HG02642 (cell line): ENCODE measurements around the gene LMF2.

Experiments
- ATAC-seq: cut with Tn5 transposase; IDR thresholded peaks from one replicate; pipeline ENCODE4 v1.9.1; 2021; ENCODE audit warnings: mild to moderate bottlenecking; ENCODE audit not compliant: unreplicated experiment, poor library complexity

Gene LMF2

GRCh38 chr22:50483977-50484853, 23.3 kb downstream of the LMF2 start:
- no peak for ATAC-seq

GRCh38 chr22:50483556-50483955, 23.9 kb downstream of the LMF2 start:
- ATAC-seq, result no peak

GRCh38 chr22:50483106-50483505, 24.4 kb downstream of the LMF2 start:
- no peak for ATAC-seq

GRCh38 chr22:50482107-50483074, 25.1 kb downstream of the LMF2 start:
- no peak for ATAC-seq

- no peak for ATAC-seq
These were observed 25.9 kb downstream of the LMF2 start, which contains the start of gene ADM2 for GRCh38 chr22:50481440-50482106. ADM2 (plus strand) TSS chr22:50481543; CDS start chr22:50481848, 305 bp downstream.

GRCh38 chr22:50481045-50481439, 26.5 kb downstream of the LMF2 start:
- ATAC-seq, result no peak

GRCh38 chr22:50479721-50480120, 27.8 kb downstream of the LMF2 start:
- ATAC-seq, result no peak

- ATAC-seq, result no peak
These were observed 29.6 kb downstream of the LMF2 start for GRCh38 chr22:50477923-50478322.

- ATAC-seq, result no peak
These were observed 30.6 kb downstream of the LMF2 start for GRCh38 chr22:50476868-50477267.

- ATAC-seq, result no peak
These were observed 31.9 kb downstream of the LMF2 start for GRCh38 chr22:50475652-50476002.

- ATAC-seq, result peak; percentile 80
These were observed 32.5 kb downstream of the LMF2 start, which contains the start of gene SBF1 for GRCh38 chr22:50474710-50475651. SBF1 (minus strand) TSS chr22:50475035; CDS start chr22:50474840, 195 bp downstream.

GRCh38 chr22:50473855-50474671, 33.4 kb downstream of the LMF2 start:
- ATAC-seq, result no peak

- no peak for ATAC-seq
These were observed 34.4 kb downstream of the LMF2 start for GRCh38 chr22:50473088-50473487.

- ATAC-seq, result no peak
These were observed 35.5 kb downstream of the LMF2 start for GRCh38 chr22:50471962-50472361.

GRCh38 chr22:50471197-50471847, 36.2 kb downstream of the LMF2 start:
- ATAC-seq, result no peak

- no peak for ATAC-seq
These were observed 37.0 kb downstream of the LMF2 start for GRCh38 chr22:50470491-50470890.

GRCh38 chr22:50469377-50470305, 37.9 kb downstream of the LMF2 start:
- peak; percentile 55 for ATAC-seq
